Esophagus muscularis mucosa (tissue), 3 donors: Measurements from ENCODE around the gene DCX.

ENCODE experiments used
- POLR2A ChIP-seq: fragments of 450-650 bp; IDR thresholded peaks from one replicate; pipeline ENCODE4 v1.6.1; 2017; ENCODE audit warnings: antibody characterized with exemption, moderate library complexity, mild to moderate bottlenecking, low read depth
- TF ChIP-seq, protein P1 (sequence below), 3 experiments: fragments of 200-600 bp in 2 of 3; fragments of 450-650 bp in 1 of 3; sonication (generic) in 2 of 3; IDR thresholded peaks; one replicate each; pipeline ENCODE4 v1.5.1; 2017 to 2019; ENCODE audit warnings: antibody characterized with exemption in 3 of 3, mild to moderate bottlenecking in 2 of 3, moderate library complexity in 1 of 3

DNA sequence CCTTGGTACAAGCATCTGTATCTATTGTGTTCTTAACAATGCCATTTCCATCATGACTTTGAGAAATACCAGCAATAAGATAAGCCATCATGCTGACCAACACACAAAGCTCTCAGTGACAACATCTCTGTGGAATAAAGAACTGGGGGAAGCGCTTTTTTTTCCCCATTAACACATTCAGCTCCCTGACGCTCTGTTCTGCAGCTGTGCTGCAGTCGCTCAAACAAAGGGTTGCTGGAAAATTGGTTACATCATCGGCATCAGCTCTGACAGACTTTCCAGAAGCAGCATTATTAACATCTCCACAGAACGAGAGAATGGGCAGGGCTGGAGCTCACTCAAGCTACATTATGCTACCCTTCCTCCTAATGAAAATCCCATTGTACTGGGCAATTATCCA is 39.9 kb downstream of the DCX start:
- TF ChIP-seq, protein P1, sequence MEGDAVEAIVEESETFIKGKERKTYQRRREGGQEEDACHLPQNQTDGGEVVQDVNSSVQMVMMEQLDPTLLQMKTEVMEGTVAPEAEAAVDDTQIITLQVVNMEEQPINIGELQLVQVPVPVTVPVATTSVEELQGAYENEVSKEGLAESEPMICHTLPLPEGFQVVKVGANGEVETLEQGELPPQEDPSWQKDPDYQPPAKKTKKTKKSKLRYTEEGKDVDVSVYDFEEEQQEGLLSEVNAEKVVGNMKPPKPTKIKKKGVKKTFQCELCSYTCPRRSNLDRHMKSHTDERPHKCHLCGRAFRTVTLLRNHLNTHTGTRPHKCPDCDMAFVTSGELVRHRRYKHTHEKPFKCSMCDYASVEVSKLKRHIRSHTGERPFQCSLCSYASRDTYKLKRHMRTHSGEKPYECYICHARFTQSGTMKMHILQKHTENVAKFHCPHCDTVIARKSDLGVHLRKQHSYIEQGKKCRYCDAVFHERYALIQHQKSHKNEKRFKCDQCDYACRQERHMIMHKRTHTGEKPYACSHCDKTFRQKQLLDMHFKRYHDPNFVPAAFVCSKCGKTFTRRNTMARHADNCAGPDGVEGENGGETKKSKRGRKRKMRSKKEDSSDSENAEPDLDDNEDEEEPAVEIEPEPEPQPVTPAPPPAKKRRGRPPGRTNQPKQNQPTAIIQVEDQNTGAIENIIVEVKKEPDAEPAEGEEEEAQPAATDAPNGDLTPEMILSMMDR (IDR thresholded peaks at IDR 0.05): no peak
- TF ChIP-seq POLR2A: no peak
